Measurements from ENCODE around the gene SMTNL2. TPM values are rescaled to one million over a fixed set of nuclear protein-coding genes. Genes with fewer than 3 reads are reported as not detected.

Gene SMTNL2
- total and polyA plus RNA-seq, 2 of the 4 experiments (the other 2 are of a cell fraction): not detected

DNA sequence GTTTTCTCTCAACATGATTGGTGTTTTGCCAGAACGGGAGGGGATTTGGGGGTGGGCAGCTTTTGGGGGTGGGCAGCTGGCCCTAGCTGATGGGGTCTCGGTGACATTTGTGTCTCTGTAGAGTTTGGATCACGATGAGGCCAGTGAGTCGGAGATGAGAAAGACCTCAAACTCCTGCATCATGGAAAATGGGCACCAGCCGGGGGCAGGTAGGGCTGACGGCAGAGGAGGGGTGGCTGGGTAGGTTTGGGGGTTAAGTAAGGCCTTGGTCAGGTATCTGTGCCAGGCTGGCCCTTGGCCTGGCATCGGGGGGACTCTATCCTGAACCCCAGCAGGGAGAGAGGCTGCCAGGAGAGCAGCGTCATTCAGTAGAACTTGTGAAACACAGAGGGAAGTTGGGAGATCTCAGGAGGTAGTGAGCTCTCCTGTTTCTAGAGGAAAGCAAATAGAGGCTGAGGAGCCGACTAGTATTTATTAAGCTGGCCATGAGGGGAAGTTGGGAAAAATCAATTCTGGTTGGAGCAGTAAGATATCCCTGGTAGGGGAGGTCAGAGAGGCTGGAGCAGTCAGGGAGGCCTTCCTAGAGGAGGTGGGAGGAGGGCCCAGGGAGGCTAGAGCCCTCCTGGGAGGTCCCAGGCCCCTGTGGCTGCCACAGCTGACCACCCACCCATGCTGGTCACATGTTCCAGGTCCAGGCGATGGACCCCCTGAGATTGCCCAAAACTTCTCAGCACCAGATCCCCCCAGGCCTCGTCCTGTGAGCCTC, 8.1 kb downstream of the SMTNL2 start:
- Histone ChIP-seq H3K79me1 (ENCODE audit: low read depth in 1 of 2, low read length in 2 of 2) (no peaks in the 10 kb centered on the region), H2BK15ac (ENCODE audit: low read depth, low read length) (no peak overlapping the region), H3K4ac (ENCODE audit: low read depth, low read length) (no peak overlapping the region), H3K9ac (ENCODE audit: low read depth, low read length) (no peak overlapping the region), H3K56ac (ENCODE audit: extremely low read depth, insufficient read depth, low read length) (no peak overlapping the region), H2BK20ac (ENCODE audit: low read depth, low read length) (no peak overlapping the region), H3K18ac (ENCODE audit: low read depth, low read length) (no peak overlapping the region), H3K27ac (ENCODE audit: insufficient read depth, low read length) (no peak overlapping the region), H3K9me1 (ENCODE audit: insufficient read depth, low read length) (no peaks in the 10 kb centered on the region), H3K27me3 (ENCODE audit: control insufficient read depth, insufficient read depth, low read length) (peaks cover 40% of the 10 kb centered on the region), H4K8ac (ENCODE audit: low read depth in 2 of 2, low read length in 2 of 2) (no peak overlapping the region), H3K4me2 (ENCODE audit: low read depth, low read length) (no peak overlapping the region), H2AK5ac (ENCODE audit: low read depth, low read length) (no peak overlapping the region), H3K14ac (replicated peaks; ENCODE audit: low read depth, low read length) (no peak overlapping the region), H2BK120ac (ENCODE audit: low read depth, low read length) (no peak overlapping the region), H3K9me3 (ENCODE audit: control insufficient read depth, insufficient read depth, low read length) (no peaks in the 10 kb centered on the region), H2AFZ (replicated peaks; ENCODE audit: low read length, poor library complexity) (no peak overlapping the region), H4K20me1 (ENCODE audit: insufficient read depth, low read length) (no peaks in the 10 kb centered on the region), H3K4me3 (ENCODE audit: insufficient read depth, low read depth, low read length) (no peak overlapping the region), H4K91ac (ENCODE audit: insufficient read depth, low read depth, low read length) (no peak overlapping the region), H2BK5ac (ENCODE audit: low read depth, low read length, poor library complexity, severe bottlenecking) (no peak overlapping the region), H3K23ac (ENCODE audit: low read depth, low read length) (no peak overlapping the region), H3K36me3 (ENCODE audit: control insufficient read depth, insufficient read depth, low read length) (no peaks in the 10 kb centered on the region), H2AK9ac (replicated peaks; ENCODE audit: low read depth, low read length, poor library complexity) (no peak overlapping the region), H4K5ac (ENCODE audit: low read depth, low read length) (no peak overlapping the region), H3K4me1 (ENCODE audit: control insufficient read depth, insufficient read depth, low read length) (peaks cover 4% of the 10 kb centered on the region; the same call in 1 of the 2 replicates)
- POLR2A ChIA-PET (ENCODE audit: unreplicated experiment): no interaction called here
- WGBS, 2 experiments (ENCODE audit: extremely low coverage in 2 of 2, insufficient read length in 1 of 2): 64% methylated on average over 6 of the region's 11 CpGs; no CpG with 5 or more reads in 1 of the 2 experiments
- ATAC-seq (ENCODE audit: low read depth) (no peak), DNase-seq (no peak)
- BruUV-seq (replicated peaks): no TSS peak
- in situ Hi-C loops (cut with MboI; ENCODE audit: low sequenced_read_pairs): no loop called here
- dilution Hi-C loops (cut with HindIII; ENCODE audit: low sequenced_read_pairs, unreplicated experiment): no loop called here
- CTCF ChIA-PET: no interaction called here
- intact Hi-C loops (cut with micrococcal nuclease): no loop called here
- no peak for TF ChIP-seq SMC3 (IDR thresholded peaks at IDR 0.05; ENCODE audit: low read depth, low read length)
- TF ChIP-seq, protein P1, sequence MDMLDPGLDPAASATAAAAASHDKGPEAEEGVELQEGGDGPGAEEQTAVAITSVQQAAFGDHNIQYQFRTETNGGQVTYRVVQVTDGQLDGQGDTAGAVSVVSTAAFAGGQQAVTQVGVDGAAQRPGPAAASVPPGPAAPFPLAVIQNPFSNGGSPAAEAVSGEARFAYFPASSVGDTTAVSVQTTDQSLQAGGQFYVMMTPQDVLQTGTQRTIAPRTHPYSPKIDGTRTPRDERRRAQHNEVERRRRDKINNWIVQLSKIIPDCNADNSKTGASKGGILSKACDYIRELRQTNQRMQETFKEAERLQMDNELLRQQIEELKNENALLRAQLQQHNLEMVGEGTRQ (IDR thresholded peaks at IDR 0.05; ENCODE audit: low read depth, low read length): no peak
- TF ChIP-seq RCOR1 (IDR thresholded peaks at IDR 0.05; ENCODE audit: insufficient replicate concordance, low read length): no peak

Measured in IMR-90 (cell line).